Testis (tissue), 3 donors: ENCODE data around the gene GAB3. TPM values are rescaled to one million over a fixed set of nuclear protein-coding genes. Genes with fewer than 3 reads are reported as not detected.

Experiments
- DNase-seq: peaks from one replicate; pipeline ENCODE4 v3.0.0-alpha.2; 2019
- H3K27ac ChIP-seq, 2 donors: fragments of 200-600 bp; sonication (generic); one replicate each; pipeline ENCODE4 v1.5.1; 2019
- H3K27me3 ChIP-seq: fragments of 200-600 bp; sonication (generic); one replicate; pipeline ENCODE4 v1.5.1; 2019
- H3K36me3 ChIP-seq: fragments of 200-600 bp; sonication (generic); one replicate; pipeline ENCODE4 v1.5.1; 2017; ENCODE audit warnings: low read depth; ENCODE audit errors: missing control alignments
- H3K4me1 ChIP-seq: fragments of 200-600 bp; sonication (generic); one replicate; pipeline ENCODE4 v1.5.1; 2019
- H3K4me3 ChIP-seq, 2 donors: fragments of 200-600 bp; sonication (generic); one replicate each; pipeline ENCODE4 v1.5.1; 2017 to 2019
- H3K9me3 ChIP-seq: fragments of 200-600 bp; sonication (generic); one replicate; pipeline ENCODE4 v1.5.1; 2017
- POLR2A ChIP-seq: fragments of 450-650 bp; IDR thresholded peaks from one replicate; pipeline ENCODE4 v1.6.1; 2017; ENCODE audit warnings: antibody characterized with exemption, mild to moderate bottlenecking, moderate library complexity
- WGBS, 2 donors: methylation state at CpG; one replicate each; pipeline ENCODE4 v1.1.5; 2018; 5-methylcytosine and 5-hydroxymethylcytosine counted together
- intact Hi-C: fragments of 100-400 bp; cut with DNase I; formaldehyde crosslinking; loops from one replicate; pipeline ENCODE4 v1.15.1; 2023; ENCODE audit warnings: low total_unique reads
- polyA plus RNA-seq: library from polyadenylated mRNA; stranded (reverse); fragments of 350-450 nt; fragmentation: Illumina TruSeq; extraction: RNeasy Lipid Tissue Mini Kit (QIAGEN cat#74804); gene quantifications from one replicate; pipeline ENCODE4 v1.2.3, GENCODE V29; 2014; ENCODE audit warnings: low read depth, low replicate concordance; ENCODE audit not compliant: insufficient read depth
- total RNA-seq, 2 donors: library from RNA; depleted of rRNA; stranded (reverse); fragments of >200 nt; gene quantifications; one replicate each; pipeline ENCODE4 v1.2.3, GENCODE V29; 2016
- TF ChIP-seq, protein P1 (sequence below), 3 experiments: fragments of 450-650 bp in 2 of 3; fragments of 200-600 bp in 1 of 3; sonication (generic) in 1 of 3; IDR thresholded peaks; one replicate each; pipeline ENCODE4 v1.5.1; 2016 to 2019; ENCODE audit warnings: antibody characterized with exemption in 3 of 3, mild to moderate bottlenecking in 2 of 3, moderate library complexity in 1 of 3

Gene GAB3
- total and polyA plus RNA-seq, 3 donors from 2014 or later, result 9.1 to 30.6 (median 30.5) TPM

GRCh38 chrX:154712781-154713740 is 37.8 kb downstream of the GAB3 start:
- no peaks in the 10 kb centered on the region for H3K9me3 ChIP-seq
- DNase-seq, result no peak

DNA sequence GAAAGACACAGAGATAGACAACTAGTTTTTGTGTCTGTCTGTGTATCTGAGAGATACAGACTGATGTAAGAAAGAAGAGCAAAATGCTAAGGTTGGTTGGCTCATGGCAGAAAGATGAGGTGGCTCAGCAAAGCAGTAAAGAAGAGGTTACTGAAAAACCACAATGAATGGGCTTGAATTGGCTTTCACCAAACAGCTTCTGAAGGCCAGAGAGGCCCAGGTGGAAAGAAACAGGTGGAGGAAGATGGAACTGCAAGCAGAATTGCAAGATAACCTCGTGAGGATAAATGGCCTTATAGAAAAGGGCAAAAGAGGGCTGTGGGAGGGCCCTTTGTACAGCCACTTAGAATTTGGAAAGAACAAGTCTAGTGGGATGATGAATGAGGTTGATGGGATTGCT is 39.6 kb downstream of the GAB3 start:
- Histone ChIP-seq H3K4me1 (no peaks in the 10 kb centered on the region), H3K36me3 (no peaks in the 10 kb centered on the region), H3K27ac (no peak overlapping the region), H3K9me3 (no peaks in the 10 kb centered on the region), H3K27me3 (no peaks in the 10 kb centered on the region), H3K4me3 (no peak overlapping the region)
- TF ChIP-seq POLR2A, result no peak
- TF ChIP-seq, protein P1, sequence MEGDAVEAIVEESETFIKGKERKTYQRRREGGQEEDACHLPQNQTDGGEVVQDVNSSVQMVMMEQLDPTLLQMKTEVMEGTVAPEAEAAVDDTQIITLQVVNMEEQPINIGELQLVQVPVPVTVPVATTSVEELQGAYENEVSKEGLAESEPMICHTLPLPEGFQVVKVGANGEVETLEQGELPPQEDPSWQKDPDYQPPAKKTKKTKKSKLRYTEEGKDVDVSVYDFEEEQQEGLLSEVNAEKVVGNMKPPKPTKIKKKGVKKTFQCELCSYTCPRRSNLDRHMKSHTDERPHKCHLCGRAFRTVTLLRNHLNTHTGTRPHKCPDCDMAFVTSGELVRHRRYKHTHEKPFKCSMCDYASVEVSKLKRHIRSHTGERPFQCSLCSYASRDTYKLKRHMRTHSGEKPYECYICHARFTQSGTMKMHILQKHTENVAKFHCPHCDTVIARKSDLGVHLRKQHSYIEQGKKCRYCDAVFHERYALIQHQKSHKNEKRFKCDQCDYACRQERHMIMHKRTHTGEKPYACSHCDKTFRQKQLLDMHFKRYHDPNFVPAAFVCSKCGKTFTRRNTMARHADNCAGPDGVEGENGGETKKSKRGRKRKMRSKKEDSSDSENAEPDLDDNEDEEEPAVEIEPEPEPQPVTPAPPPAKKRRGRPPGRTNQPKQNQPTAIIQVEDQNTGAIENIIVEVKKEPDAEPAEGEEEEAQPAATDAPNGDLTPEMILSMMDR (IDR thresholded peaks at IDR 0.05), result no peak
- intact Hi-C loops, result no loop called here
- WGBS, 2 donors, result 75 to 80% methylated on average over 1 of the region's 1 CpG
- no peak for DNase-seq

More at GRCh38 chrX:154712781-154713740, 37.8 kb downstream of the GAB3 start:
- WGBS, 2 donors, result 89 to 91% methylated on average over 6 of the region's 7 CpGs
- no peaks in the 10 kb centered on the region for H3K27me3 ChIP-seq
- no peaks in the 10 kb centered on the region for H3K36me3 ChIP-seq
- no peaks in the 10 kb centered on the region for H3K4me1 ChIP-seq
- TF ChIP-seq, protein P1 (IDR thresholded peaks at IDR 0.05), result no peak
- TF ChIP-seq POLR2A, result no peak
- intact Hi-C loops, result no loop called here
- H3K4me3 ChIP-seq, result no peak overlapping the region
- H3K27ac ChIP-seq, result no peak overlapping the region

- intact Hi-C loops, result no loop called here
- Histone ChIP-seq H3K27me3 (no peaks in the 10 kb centered on the region), H3K9me3 (no peaks in the 10 kb centered on the region), H3K27ac (no peak overlapping the region), H3K36me3 (no peaks in the 10 kb centered on the region), H3K4me3 (no peak overlapping the region), H3K4me1 (no peaks in the 10 kb centered on the region)
- no peak for TF ChIP-seq POLR2A
- TF ChIP-seq, protein P1 (IDR thresholded peaks at IDR 0.05), result no peak
- 81 to 84% methylated on average over 3 to 4 of the region's 4 CpGs for WGBS, 2 donors
- DNase-seq, result no peak
These were observed 40.6 kb downstream of the GAB3 start for GRCh38 chrX:154710309-154710708.

GRCh38 chrX:154698630-154699248 is 52.1 kb downstream of the GAB3 start:
- H3K9me3 ChIP-seq, result no peaks in the 10 kb centered on the region
- 73 to 84% methylated on average over 5 to 6 of the region's 6 CpGs for WGBS, 2 donors
- no peak overlapping the region for H3K4me3 ChIP-seq
- H3K27me3 ChIP-seq, result no peaks in the 10 kb centered on the region
- H3K36me3 ChIP-seq, result no peaks in the 10 kb centered on the region
- DNase-seq, result no peak
- H3K4me1 ChIP-seq, result no peaks in the 10 kb centered on the region
- TF ChIP-seq, protein P1 (IDR thresholded peaks at IDR 0.05), result no peak
- TF ChIP-seq POLR2A, result no peak
- intact Hi-C loops, result no loop called here
- H3K27ac ChIP-seq, result no peak overlapping the region
